GM19452 (cell line): ENCODE data around the gene CACNA1S.

Experiments
- ATAC-seq: cut with Tn5 transposase; IDR thresholded peaks from one replicate; pipeline ENCODE4 v1.9.1; 2021; ENCODE audit not compliant: unreplicated experiment

CACNA1S gene

GRCh38 chr1:201112173-201112731 lies at the start of gene CACNA1S:
CACNA1S (minus strand) TSS chr1:201112426; CDS start chr1:201112339, 87 bp downstream.
- ATAC-seq = no peak

GRCh38 chr1:201157949-201158348 lies 45.7 kb upstream of the CACNA1S start:
- ATAC-seq = no peak

- no peak for ATAC-seq
These were observed 44.6 kb upstream of the CACNA1S start for GRCh38 chr1:201156819-201157218.

- ATAC-seq = no peak
These were observed 44.1 kb upstream of the CACNA1S start for GRCh38 chr1:201156346-201156745.

- no peak for ATAC-seq
These were observed 43.1 kb upstream of the CACNA1S start for GRCh38 chr1:201155354-201155753.

GRCh38 chr1:201154389-201155165 lies 42.4 kb upstream of the CACNA1S start, which contains the start of gene TMEM9:
TMEM9 (minus strand) TSS chr1:201154474; CDS start chr1:201153923, 551 bp downstream.
- peak; percentile 98 for ATAC-seq

GRCh38 chr1:201153474-201154388 lies 41.5 kb upstream of the CACNA1S start:
- peak; percentile 72 for ATAC-seq

- ATAC-seq = no peak
These were observed 37.2 kb upstream of the CACNA1S start for GRCh38 chr1:201149400-201149799.

- ATAC-seq = no peak
These were observed 35.3 kb upstream of the CACNA1S start for GRCh38 chr1:201147396-201148015.

GRCh38 chr1:201146626-201147390 lies 34.6 kb upstream of the CACNA1S start:
- ATAC-seq = no peak

GRCh38 chr1:201145816-201146215 lies 33.6 kb upstream of the CACNA1S start:
- no peak for ATAC-seq

GRCh38 chr1:201145132-201145531 lies 32.9 kb upstream of the CACNA1S start:
- ATAC-seq = no peak

- no peak for ATAC-seq
These were observed 32.5 kb upstream of the CACNA1S start for GRCh38 chr1:201144701-201145100.

GRCh38 chr1:201143726-201144635 lies 31.8 kb upstream of the CACNA1S start:
- ATAC-seq = no peak

- no peak for ATAC-seq
These were observed 30.9 kb upstream of the CACNA1S start for GRCh38 chr1:201142849-201143725.

GRCh38 chr1:201142011-201142848 lies 30.0 kb upstream of the CACNA1S start:
- ATAC-seq = no peak

- ATAC-seq = no peak
These were observed 29.2 kb upstream of the CACNA1S start for GRCh38 chr1:201141418-201141817.

GRCh38 chr1:201140941-201141260 lies 28.7 kb upstream of the CACNA1S start:
- ATAC-seq = no peak
